ENCODE results near the gene TRAPPC3L. TPM values are rescaled to one million over a fixed set of nuclear protein-coding genes. Genes with fewer than 3 reads are reported as not detected.

Gene TRAPPC3L
- polyA plus RNA-seq (2012; ENCODE audit: missing spikeins), result not detected

- no peak for DNase-seq (ENCODE audit: insufficient read length)
- TF ChIP-seq TAF1 (IDR thresholded peaks at IDR 0.05; ENCODE audit: borderline replicate concordance, low read depth, low read length) (no peak), POLR2A (IDR thresholded peaks at IDR 0.05; ENCODE audit: low read depth, low read length) (no peak), POLR2AphosphoS5 (IDR thresholded peaks at IDR 0.05; ENCODE audit: low read depth, low read length) (no peak)
- FAIRE-seq, result no peak
Observed at GRCh38 chr6:116545651-116546050, at the start of gene TRAPPC3L. Gene TRAPPC3L (minus strand): TSS chr6:116545684. CDS start chr6:116545514, 170 bp downstream.

DNA sequence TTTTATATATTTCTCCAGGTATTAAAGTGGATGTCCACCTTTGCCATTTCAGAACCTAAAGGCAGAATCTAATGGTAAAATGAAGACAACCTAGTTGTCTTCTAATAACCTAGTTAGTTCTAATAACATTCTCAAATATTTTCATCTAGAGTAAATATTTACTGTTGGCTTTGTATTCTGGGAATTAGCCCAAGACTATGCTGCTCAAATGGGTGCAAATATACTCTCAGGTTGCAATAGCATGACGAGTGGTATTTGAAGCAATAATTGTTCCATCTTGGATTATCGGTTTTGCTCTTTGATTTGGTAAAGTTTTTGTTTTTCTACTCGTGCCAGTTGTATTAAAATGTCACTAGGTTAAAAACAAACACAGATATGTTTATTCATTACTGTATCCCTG lies 49.8 kb upstream of the TRAPPC3L start:
- no peak for DNase-seq (ENCODE audit: insufficient read length)
- FAIRE-seq, result no peak
- TF ChIP-seq POLR2AphosphoS5 (IDR thresholded peaks at IDR 0.05; ENCODE audit: low read depth, low read length) (no peak), TAF1 (IDR thresholded peaks at IDR 0.05; ENCODE audit: borderline replicate concordance, low read depth, low read length) (no peak), POLR2A (IDR thresholded peaks at IDR 0.05; ENCODE audit: low read depth, low read length) (no peak)

- FAIRE-seq, result no peak
- TF ChIP-seq POLR2AphosphoS5 (IDR thresholded peaks at IDR 0.05; ENCODE audit: low read depth, low read length) (no peak), TAF1 (IDR thresholded peaks at IDR 0.05; ENCODE audit: borderline replicate concordance, low read depth, low read length) (no peak), POLR2A (IDR thresholded peaks at IDR 0.05; ENCODE audit: low read depth, low read length) (no peak)
- no peak for DNase-seq (ENCODE audit: insufficient read length)
Observed at GRCh38 chr6:116586738-116587137, 41.3 kb upstream of the TRAPPC3L start.

- no peak for FAIRE-seq
- TF ChIP-seq POLR2AphosphoS5 (IDR thresholded peaks at IDR 0.05; ENCODE audit: low read depth, low read length) (no peak), POLR2A (IDR thresholded peaks at IDR 0.05; ENCODE audit: low read depth, low read length) (no peak), TAF1 (IDR thresholded peaks at IDR 0.05; ENCODE audit: borderline replicate concordance, low read depth, low read length) (no peak)
Observed at GRCh38 chr6:116586276-116586675, 40.8 kb upstream of the TRAPPC3L start.

DNA sequence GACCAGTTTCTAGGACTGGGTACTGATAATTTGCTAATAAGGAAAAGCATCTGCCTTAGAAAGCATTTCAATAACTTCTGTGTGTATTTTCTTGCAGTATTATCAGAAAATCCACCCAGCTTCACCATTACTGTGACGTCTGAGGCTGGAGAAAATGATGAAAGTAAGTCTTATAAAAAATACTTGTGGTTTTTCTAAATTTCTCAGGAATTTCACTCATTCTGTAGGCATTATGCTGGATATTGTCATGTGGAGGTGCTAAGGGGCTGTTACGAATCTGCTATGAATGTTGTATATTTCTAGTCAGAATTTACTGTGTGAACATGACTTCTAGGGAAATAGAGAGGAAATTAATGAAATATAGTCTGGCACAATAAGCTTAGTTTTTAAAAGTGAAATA lies 34.7 kb upstream of the TRAPPC3L start:
- no peak for TF ChIP-seq POLR2A (IDR thresholded peaks at IDR 0.05; ENCODE audit: low read depth, low read length)
- no peak for TF ChIP-seq TAF1 (IDR thresholded peaks at IDR 0.05; ENCODE audit: borderline replicate concordance, low read depth, low read length)
- no peak for TF ChIP-seq POLR2AphosphoS5 (IDR thresholded peaks at IDR 0.05; ENCODE audit: low read depth, low read length)
- FAIRE-seq, result no peak

More at GRCh38 chr6:116586276-116586675, 40.8 kb upstream of the TRAPPC3L start:
- DNase-seq (ENCODE audit: insufficient read length), result no peak

DNA sequence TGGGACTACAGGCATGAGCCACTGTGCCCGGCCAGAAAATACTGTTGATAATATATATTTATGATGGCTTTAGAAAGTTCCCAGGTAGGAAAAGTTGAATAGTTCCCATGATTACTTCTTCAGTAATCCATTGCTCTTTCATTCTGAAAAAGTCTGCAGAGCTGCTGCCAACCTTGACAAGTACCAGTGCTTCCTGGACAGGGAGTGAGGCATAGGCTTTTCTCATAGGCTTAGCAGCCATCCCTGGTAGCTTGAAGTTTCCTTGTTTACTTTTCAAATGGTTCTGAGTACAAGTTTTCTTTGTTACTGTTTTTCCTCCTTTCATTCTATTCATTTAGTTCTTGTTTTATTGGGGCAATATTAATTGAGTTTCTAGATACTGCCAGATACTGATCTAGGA lies 33.7 kb upstream of the TRAPPC3L start:
- FAIRE-seq (no peak), DNase-seq (ENCODE audit: insufficient read length) (no peak)

More for the DNA sequence above, 34.7 kb upstream of the TRAPPC3L start:
- no peak for DNase-seq (ENCODE audit: insufficient read length)

GRCh38 chr6:116578335-116578734 lies 32.9 kb upstream of the TRAPPC3L start:
- TF ChIP-seq TAF1 (IDR thresholded peaks at IDR 0.05; ENCODE audit: borderline replicate concordance, low read depth, low read length), result no peak
- no peak for TF ChIP-seq POLR2AphosphoS5 (IDR thresholded peaks at IDR 0.05; ENCODE audit: low read depth, low read length)
- no peak for TF ChIP-seq POLR2A (IDR thresholded peaks at IDR 0.05; ENCODE audit: low read depth, low read length)
- FAIRE-seq (no peak), DNase-seq (ENCODE audit: insufficient read length) (no peak)

More for the DNA sequence above, 33.7 kb upstream of the TRAPPC3L start:
- TF ChIP-seq TAF1 (IDR thresholded peaks at IDR 0.05; ENCODE audit: borderline replicate concordance, low read depth, low read length) (no peak), POLR2A (IDR thresholded peaks at IDR 0.05; ENCODE audit: low read depth, low read length) (no peak), POLR2AphosphoS5 (IDR thresholded peaks at IDR 0.05; ENCODE audit: low read depth, low read length) (no peak)

GRCh38 chr6:116577486-116577885 lies 32.0 kb upstream of the TRAPPC3L start:
- FAIRE-seq, result no peak
- TF ChIP-seq POLR2A (IDR thresholded peaks at IDR 0.05; ENCODE audit: low read depth, low read length) (no peak), POLR2AphosphoS5 (IDR thresholded peaks at IDR 0.05; ENCODE audit: low read depth, low read length) (no peak), TAF1 (IDR thresholded peaks at IDR 0.05; ENCODE audit: borderline replicate concordance, low read depth, low read length) (no peak)
- DNase-seq (ENCODE audit: insufficient read length), result no peak

DNA sequence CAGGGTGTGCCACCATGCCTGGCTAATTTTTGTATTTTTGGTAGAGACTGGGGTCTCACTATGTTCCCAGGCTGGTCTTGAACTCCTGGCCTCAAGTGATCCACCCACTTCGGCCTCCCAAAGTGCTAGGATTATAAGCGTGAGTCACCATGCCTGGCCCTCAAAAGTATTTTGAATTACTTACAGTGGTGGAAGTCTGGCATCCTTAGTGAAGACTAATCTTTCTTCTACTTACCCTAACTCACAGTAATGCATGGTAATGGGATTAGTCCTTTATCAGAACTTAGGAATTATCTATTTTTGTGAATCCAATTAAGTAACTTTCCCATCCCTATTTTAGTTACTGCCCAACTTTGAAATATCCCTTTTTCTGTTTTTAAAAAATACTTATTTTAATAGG lies 29.7 kb upstream of the TRAPPC3L start:
- FAIRE-seq, result no peak
- no peak for DNase-seq (ENCODE audit: insufficient read length)

GRCh38 chr6:116572162-116572561 lies 26.7 kb upstream of the TRAPPC3L start:
- FAIRE-seq (peak; percentile 69), DNase-seq (ENCODE audit: insufficient read length) (no peak)
- TF ChIP-seq TAF1 (IDR thresholded peaks at IDR 0.05; ENCODE audit: borderline replicate concordance, low read depth, low read length) (no peak), POLR2A (IDR thresholded peaks at IDR 0.05; ENCODE audit: low read depth, low read length) (no peak), POLR2AphosphoS5 (IDR thresholded peaks at IDR 0.05; ENCODE audit: low read depth, low read length) (no peak)

More for the DNA sequence above, 29.7 kb upstream of the TRAPPC3L start:
- TF ChIP-seq POLR2A (IDR thresholded peaks at IDR 0.05; ENCODE audit: low read depth, low read length), result no peak
- TF ChIP-seq POLR2AphosphoS5 (IDR thresholded peaks at IDR 0.05; ENCODE audit: low read depth, low read length), result no peak
- no peak for TF ChIP-seq TAF1 (IDR thresholded peaks at IDR 0.05; ENCODE audit: borderline replicate concordance, low read depth, low read length)

GRCh38 chr6:116571683-116572000 lies 26.2 kb upstream of the TRAPPC3L start:
- DNase-seq (ENCODE audit: insufficient read length), result no peak
- no peak for FAIRE-seq
- no peak for TF ChIP-seq POLR2A (IDR thresholded peaks at IDR 0.05; ENCODE audit: low read depth, low read length)
- TF ChIP-seq TAF1 (IDR thresholded peaks at IDR 0.05; ENCODE audit: borderline replicate concordance, low read depth, low read length), result no peak
- no peak for TF ChIP-seq POLR2AphosphoS5 (IDR thresholded peaks at IDR 0.05; ENCODE audit: low read depth, low read length)

DNA sequence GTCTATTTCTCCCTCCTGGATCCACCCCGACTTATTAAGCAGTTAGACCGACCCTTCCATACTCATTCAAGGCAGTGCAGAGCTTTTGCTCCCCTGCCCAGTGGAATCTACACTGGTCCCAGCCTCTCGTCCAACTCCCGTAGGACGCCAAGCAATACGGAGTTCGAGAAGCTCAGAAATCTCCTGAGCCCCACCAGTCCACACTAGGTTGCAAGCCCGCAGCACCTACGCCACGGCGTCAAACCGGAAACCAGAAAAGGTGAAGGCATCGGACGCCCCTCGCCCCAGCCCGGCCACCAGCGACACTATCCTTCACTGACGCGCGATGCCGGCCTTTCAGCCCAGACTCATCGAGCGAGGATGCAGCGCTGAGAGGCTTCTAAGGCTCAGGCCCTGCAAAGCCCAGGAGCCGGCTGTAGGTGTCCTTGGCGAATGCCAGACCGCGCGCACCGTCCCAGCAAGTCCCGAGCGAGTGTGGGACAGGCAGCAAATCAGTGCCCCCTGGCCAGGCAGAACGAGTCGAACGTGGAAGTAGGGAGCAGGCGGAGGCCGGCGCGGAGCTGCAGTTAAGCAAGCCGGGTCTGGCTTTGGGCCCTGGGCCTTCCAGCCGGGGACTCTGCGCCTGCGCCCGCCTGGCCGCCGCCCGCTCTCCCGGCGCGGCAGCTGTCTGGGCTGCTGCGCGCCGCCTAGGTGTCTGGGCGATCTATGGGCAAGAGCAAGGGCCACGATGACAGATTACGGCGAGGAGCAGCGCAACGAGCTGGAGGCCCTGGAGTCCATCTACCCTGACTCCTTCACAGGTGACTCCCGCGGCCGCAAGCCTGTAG lies 25.6 kb upstream of the TRAPPC3L start, which contains the start of gene RWDD1:
TSS of gene RWDD1 (plus strand) at position 649 of the 827 bp plus-strand sequence. CDS start at position 728, 79 bp downstream.
- DNase-seq (ENCODE audit: insufficient read length) (peak; percentile 83), FAIRE-seq (peak; percentile 99)
- peak; percentile 93 for TF ChIP-seq POLR2A (IDR thresholded peaks at IDR 0.05; ENCODE audit: low read depth, low read length)
- TF ChIP-seq TAF1 (IDR thresholded peaks at IDR 0.05; ENCODE audit: borderline replicate concordance, low read depth, low read length), result peak; percentile 50; the same call in 1 of the 2 replicates
- peak; percentile 96 for TF ChIP-seq POLR2AphosphoS5 (IDR thresholded peaks at IDR 0.05; ENCODE audit: low read depth, low read length)
